HepG2 (cell line): Measurements from ENCODE around the gene DCAF12L1. TPM values are rescaled to one million over a fixed set of nuclear protein-coding genes. Genes with fewer than 3 reads are reported as not detected.

ENCODE experiments used
- ATAC-seq: fragments of 200-7000 bp; cut with Tn5 transposase; 3 replicates; pipeline ENCODE4 v1.9.1; 2020; ENCODE audit warnings: mild to moderate bottlenecking, moderate library complexity
- BruUV-seq: library from RNA; stranded (reverse); fragments of 400-500 nt; replicated peaks from 2 replicates; lab custom pipeline; 2021; lab: Mats Ljungman, UMichigan
- CTCF ChIA-PET: fragments of 300-600 bp; formaldehyde crosslinking; extraction: SDS; loops from one replicate; lab custom pipeline; 2021; ENCODE audit warnings: low total read pairs, inconsistent platforms, low intra/inter-chr PET ratio; lab: Yijun Ruan, JAX
- POLR2A ChIA-PET: fragments of 350-600 bp; sonication (Branson Sonifier 250); formaldehyde crosslinking; loops from one replicate; lab custom pipeline; 2020; ENCODE audit warnings: antibody characterized with exemption, inconsistent platforms; lab: Yijun Ruan, JAX
- DNase-seq: peaks from one replicate; pipeline ENCODE4 v3.0.0-alpha.2; 2015; ENCODE audit warnings: low spot score
- FAIRE-seq: peaks from 3 replicates; lab custom pipeline; 2011; peaks lifted over from hg19 to GRCh38; lab: Jason Lieb, UNC
- H2AFZ ChIP-seq: one replicate; pipeline ENCODE4 v1.6.1; 2011; ENCODE audit warnings: low read length, inconsistent platforms
- H3K27ac ChIP-seq: fragments of 300-600 bp; 3 replicates; pipeline ENCODE4 v1.8.0; 2011; ENCODE audit warnings: mixed run types, mild to moderate bottlenecking, mixed read lengths, low read length, inconsistent platforms; ENCODE audit not compliant: insufficient read depth; ENCODE audit errors: extremely low read length
- H3K27me3 ChIP-seq, 2 experiments: fragments of 200-600 bp in 1 of 2; 2 replicates in 1 of 2; 3 replicates in 1 of 2; pipeline versions ENCODE4 v1.6.0 to v1.8.0; 2011; ENCODE audit warnings: low read length in 2 of 2, mild to moderate bottlenecking in 2 of 2, moderate library complexity in 2 of 2, inconsistent platforms in 1 of 2; ENCODE audit not compliant: insufficient read depth in 2 of 2, control insufficient read depth in 1 of 2
- H3K36me3 ChIP-seq, 2 experiments: fragments of 200-600 bp in 1 of 2; replicated peaks in 1 of 2; 2 replicates in 1 of 2; 3 replicates in 1 of 2; pipeline versions ENCODE4 v1.5.1 to v1.8.0; 2011; ENCODE audit warnings: low read length in 2 of 2, inconsistent platforms in 1 of 2; ENCODE audit not compliant: insufficient read depth in 2 of 2, control insufficient read depth in 1 of 2
- H3K4me1 ChIP-seq: 2 replicates; pipeline ENCODE4 v1.5.1; 2012; ENCODE audit warnings: low read length, inconsistent platforms; ENCODE audit not compliant: insufficient read depth
- H3K4me2 ChIP-seq: 2 replicates; pipeline ENCODE4 v1.6.0; 2011; ENCODE audit warnings: low read depth, low read length, inconsistent platforms
- H3K4me3 ChIP-seq, 3 experiments: fragments of 200-600 bp in 1 of 3; sonication (generic), shearing (Covaris generic) in 1 of 3; replicated peaks in 1 of 3; 2 replicates each; pipeline ENCODE4 v1.5.1; 2011 to 2016; ENCODE audit warnings: low read length in 3 of 3, inconsistent platforms in 2 of 3, low read depth in 2 of 3, mild to moderate bottlenecking in 2 of 3, control low read depth in 1 of 3, mixed read lengths in 1 of 3; ENCODE audit not compliant: insufficient read depth in 1 of 3
- H3K79me2 ChIP-seq: one replicate; pipeline ENCODE4 v1.6.1; 2011; ENCODE audit warnings: low read length, inconsistent platforms; ENCODE audit not compliant: insufficient read depth
- H3K9ac ChIP-seq: 2 replicates; pipeline ENCODE4 v1.6.0; 2011; ENCODE audit warnings: mild to moderate bottlenecking, low read depth, low read length, inconsistent platforms; ENCODE audit not compliant: insufficient read depth
- H3K9me3 ChIP-seq: 2 replicates; pipeline ENCODE4 v1.5.1; 2012; ENCODE audit warnings: mild to moderate bottlenecking, low read length
- H4K20me1 ChIP-seq: 2 replicates; pipeline ENCODE4 v1.6.0; 2011; ENCODE audit warnings: inconsistent platforms, mild to moderate bottlenecking, low read length, moderate library complexity; ENCODE audit not compliant: insufficient read depth
- POLR2A ChIP-seq, 2 experiments: IDR thresholded peaks; 2 replicates each; pipeline ENCODE4 v1.6.1; 2011; ENCODE audit warnings: low read depth in 2 of 2, low read length in 2 of 2, mild to moderate bottlenecking in 1 of 2, moderate library complexity in 1 of 2; ENCODE audit not compliant: insufficient read depth in 1 of 2
- REPIN1 ChIP-seq: sonication (generic); formaldehyde crosslinking; IDR thresholded peaks from 2 replicates; pipeline ENCODE4 v1.8.0; 2022; ENCODE audit warnings: missing genetic modification reagents, low read depth, mild to moderate bottlenecking, borderline replicate concordance
- ZFP82 ChIP-seq: sonication (generic); formaldehyde crosslinking; IDR thresholded peaks from 2 replicates; pipeline ENCODE4 v1.5.1; 2020; ENCODE audit warnings: mild to moderate bottlenecking, missing genetic modification reagents, borderline replicate concordance
- ZNF331 ChIP-seq: sonication (generic); formaldehyde crosslinking; IDR thresholded peaks from 2 replicates; pipeline ENCODE4 v1.4.0; 2020; ENCODE audit warnings: missing genetic modification reagents
- WGBS: methylation state at CpG from one replicate; pipeline ENCODE4 v1.1.6; 2017; ENCODE audit warnings: low lambda C conversion rate; 5-methylcytosine and 5-hydroxymethylcytosine counted together
- in situ Hi-C: cut with HindIII; loops from 2 replicates; pipeline ENCODE4 v1.10.0; 2017; ENCODE audit warnings: low pct_unique_long_range_greater_than_20kb; ENCODE audit not compliant: extremely low pct_ligation_motif_present
- intact Hi-C: fragments of 100-400 bp; cut with micrococcal nuclease; formaldehyde crosslinking; loops from one replicate; pipeline ENCODE4 v1.10.0; 2022; ENCODE audit not compliant: unreplicated experiment
- polyA plus RNA-seq, 8 experiments: library from polyadenylated mRNA; depleted of rRNA in 3 of 8; stranded (reverse) in 7 of 8; unstranded in 1 of 8; fragments of >200 nt; fragmentation: Illumina TruSeq in 4 of 8; extraction: Trizol in 4 of 8; gene quantifications; 2 replicates each; pipeline versions ENCODE4 v1.2.1 to v1.2.3, GENCODE V29; 2011 to 2016; ENCODE audit warnings: low read depth in 4 of 8, missing spikeins in 1 of 8, mixed read lengths in 1 of 8; ENCODE audit not compliant: insufficient read depth in 1 of 8
- total RNA-seq, 5 experiments: library from RNA; depleted of rRNA; stranded (reverse); fragments of >200 nt; fragmentation: Illumina TruSeq; extraction: Trizol; gene quantifications; 2 replicates each; pipeline ENCODE4 v1.2.3, GENCODE V29; 2016; ENCODE audit warnings: low read depth in 1 of 5

The DCAF12L1 gene
- total and polyA plus RNA-seq, 2 of the 13 experiments (the other 11 are each of a cell fraction or from before 2014, with no cell fraction given): not detected

DNA sequence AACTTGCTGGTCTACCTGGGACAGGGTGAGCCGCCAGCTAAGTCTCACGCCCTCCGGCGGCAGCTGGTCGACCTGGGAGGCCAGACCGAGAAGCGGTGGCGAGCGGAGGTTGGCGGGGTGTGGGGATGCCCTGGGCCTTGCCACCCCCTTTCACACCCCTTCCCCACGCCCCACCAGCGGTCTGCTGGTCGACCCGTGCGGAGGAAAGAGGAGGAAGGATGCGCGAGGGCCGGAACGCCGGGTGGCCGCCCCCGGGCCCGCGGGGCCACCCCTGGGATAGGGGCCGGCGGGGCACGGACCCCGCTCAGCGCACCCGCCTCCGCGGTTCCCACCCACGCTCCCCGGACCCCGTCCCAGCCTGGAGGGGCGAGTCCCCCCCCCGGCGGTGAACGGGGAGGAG, 28.3 kb upstream of the DCAF12L1 start:
- ATAC-seq: no peak
- CTCF ChIA-PET: no interaction called here
- no peak overlapping the region for H2AFZ ChIP-seq
- intact Hi-C loops (no loop called here), in situ Hi-C loops (no loop called here)
- no peaks in the 10 kb centered on the region for H3K36me3 ChIP-seq
- no peak for DNase-seq
- no TSS peak for BruUV-seq
- peaks cover 4% of the 10 kb centered on the region; the same call in 1 of the 2 replicates for H3K9me3 ChIP-seq
- H3K27ac ChIP-seq: no peak overlapping the region
- H3K4me1 ChIP-seq: no peaks in the 10 kb centered on the region
- TF ChIP-seq POLR2A (IDR thresholded peaks at IDR 0.05; ENCODE audit: insufficient read depth in 1 of 2, low read depth in 2 of 2, low read length in 2 of 2): no peak
- TF ChIP-seq ZFP82 (CRISPR knock-in tag): no peak
- no peak for TF ChIP-seq REPIN1
- no peaks in the 10 kb centered on the region for H3K79me2 ChIP-seq
- no peak overlapping the region for H3K9ac ChIP-seq
- H3K4me2 ChIP-seq: no peak overlapping the region
- peak; percentile 96 for FAIRE-seq
- H3K4me3 ChIP-seq: no peak overlapping the region
- H4K20me1 ChIP-seq: no peaks in the 10 kb centered on the region
- no peaks in the 10 kb centered on the region for H3K27me3 ChIP-seq
- 100% methylated on average over 1 of the region's 39 CpGs for WGBS
- POLR2A ChIA-PET: no interaction called here

DNA sequence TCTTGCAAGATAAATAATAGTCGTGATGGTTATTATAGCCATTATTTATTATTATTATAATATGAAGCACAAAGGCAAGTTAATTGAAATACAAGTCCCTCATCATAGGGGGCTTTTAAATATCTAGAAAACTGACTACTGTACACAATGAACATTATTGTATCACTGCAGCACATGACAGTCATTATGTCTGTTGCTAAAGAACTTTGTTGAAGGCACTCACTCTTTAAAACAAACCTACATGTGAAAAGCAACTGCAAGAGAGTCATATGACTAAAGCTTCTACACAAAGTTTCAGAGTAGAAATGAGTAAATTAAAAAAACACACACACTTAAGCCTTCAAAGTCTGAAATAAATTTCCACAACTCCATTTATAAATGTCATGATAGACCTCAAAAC, 23.3 kb upstream of the DCAF12L1 start:
- no peak overlapping the region for H3K9ac ChIP-seq
- no peak overlapping the region for H3K4me2 ChIP-seq
- H3K79me2 ChIP-seq: no peaks in the 10 kb centered on the region
- H3K27ac ChIP-seq: no peak overlapping the region
- POLR2A ChIA-PET: no interaction called here
- CTCF ChIA-PET: no interaction called here
- intact Hi-C loops: no loop called here
- no TSS peak for BruUV-seq
- FAIRE-seq: no peak
- no peak for ATAC-seq
- DNase-seq: no peak
- no peaks in the 10 kb centered on the region for H3K27me3 ChIP-seq
- WGBS: 0% methylated on average over 1 of the region's 1 CpG
- no peak for TF ChIP-seq ZNF331 (CRISPR knock-in tag)
- in situ Hi-C loops: no loop called here
- H3K4me1 ChIP-seq: no peaks in the 10 kb centered on the region
- no peak overlapping the region for H2AFZ ChIP-seq
- H4K20me1 ChIP-seq: no peaks in the 10 kb centered on the region
- H3K4me3 ChIP-seq: no peak overlapping the region
- no peaks in the 10 kb centered on the region; the same call in none of the 2 replicates for H3K9me3 ChIP-seq
- H3K36me3 ChIP-seq: no peaks in the 10 kb centered on the region
